Measurements from ENCODE around the gene TRIM47. TPM values are rescaled to one million over a fixed set of nuclear protein-coding genes. Genes with fewer than 3 reads are reported as not detected.

Gene TRIM47
- total RNA-seq, 1 experiment from 2014 or later: 48.3 TPM

- peak within 1 kb of the TSS; percentile 56 for H3K27ac ChIP-seq
- no TSS peak for BruUV-seq (replicated peaks)
Observed at GRCh38 chr17:75904749-75905521, 26.6 kb upstream of the TRIM47 start, which contains the start of gene MRPL38. Gene MRPL38 (minus strand): TSS chr17:75904884. CDS start chr17:75904875, 9 bp downstream.

GRCh38 chr17:75902406-75902805 is 24.0 kb upstream of the TRIM47 start:
- Histone ChIP-seq H3K4me3 (no peak overlapping the region), H3K27me3 (ENCODE audit: insufficient read depth, low read depth) (no peaks in the 10 kb centered on the region), H3K27ac (no peak overlapping the region), H2AFZ (no peak overlapping the region), H3K4me2 (no peak overlapping the region), H3K4me1 (replicated peaks; ENCODE audit: insufficient read depth) (peaks cover 12% of the 10 kb centered on the region), H3K9me3 (ENCODE audit: insufficient read depth, low read depth) (no peaks in the 10 kb centered on the region), H3F3A (ENCODE audit: insufficient read depth, low read depth) (peaks cover 31% of the 10 kb centered on the region; the same call in 1 of the 2 replicates), H4K20me1 (ENCODE audit: insufficient read depth) (no peaks in the 10 kb centered on the region), H3K79me2 (ENCODE audit: low read depth) (peaks cover 28% of the 10 kb centered on the region), H3K36me3 (ENCODE audit: low read depth) (peaks cover 14% of the 10 kb centered on the region; the same call in 1 of the 2 replicates), H3K9me2 (ENCODE audit: insufficient read depth) (no peaks in the 10 kb centered on the region)
- intact Hi-C loops (cut with micrococcal nuclease; ENCODE audit: unreplicated experiment): loop anchor here (10.0 kb wide), 2 partner anchors 202 to 372 kb away; partner anchors contain the start of gene EXOC7
- TF ChIP-seq EZH2 (IDR thresholded peaks at IDR 0.05; ENCODE audit: low read depth) (no peak), CTCF (conservative IDR thresholded peaks at IDR 0.05) (no peak)
- no peak for DNase-seq
- no TSS peak for BruUV-seq (replicated peaks)
- ChIA-PET POLR2A (ENCODE audit: unreplicated experiment) (interaction anchor here (0.5 to 0.9 kb wide), 2 partner anchors 47 to 227 kb away, joined by 4 read pairs; partner anchors contain the start of gene WBP2), CTCF (no interaction called here)

More at GRCh38 chr17:75904749-75905521, 26.6 kb upstream of the TRIM47 start, which contains the start of gene MRPL38:
- H4K20me1 ChIP-seq (ENCODE audit: insufficient read depth): no peaks in the 10 kb centered on the region
- H3F3A ChIP-seq (ENCODE audit: insufficient read depth, low read depth): peaks cover 31% of the 10 kb centered on the region
- H3K9me2 ChIP-seq (ENCODE audit: insufficient read depth): no peaks in the 10 kb centered on the region
- intact Hi-C loops (cut with micrococcal nuclease; ENCODE audit: unreplicated experiment): loop anchor here (1.0 to 10.0 kb wide), 7 partner anchors 74 to 397 kb away; partner anchors contain the start of genes ACOX1, EXOC7 and TEN1
- peak; percentile 86 to 99 for DNase-seq
- peak within 1 kb of the TSS; percentile 76 for H3K4me3 ChIP-seq
- peak within 1 kb of the TSS; percentile 98 for H2AFZ ChIP-seq
- no peak for TF ChIP-seq EZH2 (IDR thresholded peaks at IDR 0.05; ENCODE audit: low read depth)
- TF ChIP-seq CTCF (conservative IDR thresholded peaks at IDR 0.05): peak; percentile 96
- peaks cover 12% of the 10 kb centered on the region for H3K4me1 ChIP-seq (replicated peaks; ENCODE audit: insufficient read depth)
- H3K79me2 ChIP-seq (ENCODE audit: low read depth): peaks cover 28% of the 10 kb centered on the region
- H3K36me3 ChIP-seq (ENCODE audit: low read depth): peaks cover 14% of the 10 kb centered on the region; the same call in 1 of the 2 replicates
- peak within 1 kb of the TSS; percentile 93 for H3K4me2 ChIP-seq
- H3K27me3 ChIP-seq (ENCODE audit: insufficient read depth, low read depth): no peaks in the 10 kb centered on the region
- ChIA-PET CTCF (interaction anchor here (0.6 to 1.4 kb wide), 5 partner anchors 22 to 609 kb away, joined by 3 to 6 read pairs (median 4); no protein-coding TSS in a partner anchor), POLR2A (ENCODE audit: unreplicated experiment) (no interaction called here)
- no peaks in the 10 kb centered on the region for H3K9me3 ChIP-seq (ENCODE audit: insufficient read depth, low read depth)

- no peak overlapping the region for H2AFZ ChIP-seq
- H3K27ac ChIP-seq: no peak overlapping the region
- ChIA-PET POLR2A (ENCODE audit: unreplicated experiment) (interaction anchor here (0.9 kb wide), 1 partner anchor 46 kb away, joined by 4 read pairs; the partner anchor contains the start of gene WBP2), CTCF (no interaction called here)
- no peaks in the 10 kb centered on the region for H3K27me3 ChIP-seq (ENCODE audit: insufficient read depth, low read depth)
- H3K4me3 ChIP-seq: no peak overlapping the region
- BruUV-seq (replicated peaks): no TSS peak
- H4K20me1 ChIP-seq (ENCODE audit: insufficient read depth): no peaks in the 10 kb centered on the region
- peaks cover 14% of the 10 kb centered on the region; the same call in 1 of the 2 replicates for H3K36me3 ChIP-seq (ENCODE audit: low read depth)
- H3K9me3 ChIP-seq (ENCODE audit: insufficient read depth, low read depth): no peaks in the 10 kb centered on the region
- intact Hi-C loops (cut with micrococcal nuclease; ENCODE audit: unreplicated experiment): loop anchor here (10.0 kb wide), 2 partner anchors 203 to 373 kb away; partner anchors contain the start of gene EXOC7
- peaks cover 12% of the 10 kb centered on the region for H3K4me1 ChIP-seq (replicated peaks; ENCODE audit: insufficient read depth)
- no peak overlapping the region for H3K4me2 ChIP-seq
- TF ChIP-seq EZH2 (IDR thresholded peaks at IDR 0.05; ENCODE audit: low read depth): no peak
- TF ChIP-seq CTCF (conservative IDR thresholded peaks at IDR 0.05): no peak
- H3K79me2 ChIP-seq (ENCODE audit: low read depth): peaks cover 28% of the 10 kb centered on the region
- DNase-seq: no peak
- no peaks in the 10 kb centered on the region for H3K9me2 ChIP-seq (ENCODE audit: insufficient read depth)
- H3F3A ChIP-seq (ENCODE audit: insufficient read depth, low read depth): peaks cover 36% of the 10 kb centered on the region; the same call in 1 of the 2 replicates
Observed at GRCh38 chr17:75901727-75902126, 23.3 kb upstream of the TRIM47 start.
